SJCRH30 (cell line): ENCODE measurements around the gene SYNGAP1. TPM values are rescaled to one million over a fixed set of nuclear protein-coding genes. Genes with fewer than 3 reads are reported as not detected.

Experiments
- DNase-seq, 2 experiments: peaks; one replicate each; pipeline ENCODE4 v3.0.0-alpha.2; 2015 to 2020
- H3K27ac ChIP-seq: fragments of 250-450 bp; sonication (Bioruptor Pico); 2 replicates; pipeline ENCODE4 v1.5.1; 2020; ENCODE audit warnings: mild to moderate bottlenecking, moderate library complexity
- H3K27me3 ChIP-seq: fragments of 250-450 bp; sonication (Bioruptor Pico); 2 replicates; pipeline ENCODE4 v1.5.1; 2020; ENCODE audit warnings: mild to moderate bottlenecking, moderate library complexity
- H3K36me3 ChIP-seq: fragments of 250-450 bp; sonication (Bioruptor Pico); 2 replicates; pipeline ENCODE4 v1.5.1; 2020; ENCODE audit warnings: mild to moderate bottlenecking, moderate library complexity
- H3K4me1 ChIP-seq: fragments of 250-450 bp; sonication (Bioruptor Pico); 2 replicates; pipeline ENCODE4 v1.5.1; 2020; ENCODE audit warnings: mild to moderate bottlenecking, moderate library complexity
- H3K4me3 ChIP-seq: fragments of 250-450 bp; sonication (Bioruptor Pico); 2 replicates; pipeline ENCODE4 v1.5.1; 2020; ENCODE audit warnings: mild to moderate bottlenecking, moderate library complexity
- H3K9me3 ChIP-seq: fragments of 250-450 bp; sonication (Bioruptor Pico); replicated peaks from 2 replicates; pipeline ENCODE4 v1.5.1; 2020; ENCODE audit warnings: mild to moderate bottlenecking, moderate library complexity
- total RNA-seq: library from RNA; depleted of rRNA; stranded (reverse); fragments of >200 nt; shearing (Covaris generic); gene quantifications from 2 replicates; pipeline ENCODE4 v1.2.3, GENCODE V29; 2014

The SYNGAP1 gene
- total RNA-seq, 1 experiment from 2014 or later, result 2.5 TPM

GRCh38 chr6:33424855-33425667 lies 5.2 kb downstream of the SYNGAP1 start:
- Histone ChIP-seq H3K9me3 (no peaks in the 10 kb centered on the region), H3K4me1 (peaks cover 13% of the 10 kb centered on the region), H3K36me3 (no peaks in the 10 kb centered on the region), H3K4me3 (peak overlapping the region; percentile 59), H3K27me3 (peaks cover 19% of the 10 kb centered on the region), H3K27ac (peak overlapping the region; percentile 39; the same call in 1 of the 2 replicates)
- DNase-seq, result no peak

- Histone ChIP-seq H3K9me3 (no peaks in the 10 kb centered on the region), H3K27ac (peak overlapping the region; percentile 39; the same call in 1 of the 2 replicates), H3K36me3 (no peaks in the 10 kb centered on the region), H3K27me3 (peaks cover 19% of the 10 kb centered on the region), H3K4me1 (peaks cover 17% of the 10 kb centered on the region), H3K4me3 (peak overlapping the region; percentile 59)
- DNase-seq, result peak; percentile 89 to 92
Observed at GRCh38 chr6:33425668-33426577, 6.1 kb downstream of the SYNGAP1 start.

GRCh38 chr6:33426590-33427511 lies 7.0 kb downstream of the SYNGAP1 start:
- Histone ChIP-seq H3K4me3 (peak overlapping the region; percentile 62), H3K36me3 (no peaks in the 10 kb centered on the region), H3K27ac (no peak overlapping the region), H3K27me3 (peaks cover 19% of the 10 kb centered on the region), H3K4me1 (peaks cover 19% of the 10 kb centered on the region), H3K9me3 (no peaks in the 10 kb centered on the region)
- no peak for DNase-seq

- Histone ChIP-seq H3K27me3 (peaks cover 11% of the 10 kb centered on the region), H3K27ac (no peak overlapping the region), H3K9me3 (no peaks in the 10 kb centered on the region), H3K4me3 (peak overlapping the region; percentile 62), H3K36me3 (no peaks in the 10 kb centered on the region), H3K4me1 (peaks cover 19% of the 10 kb centered on the region)
- peak; percentile 15 to 29 for DNase-seq
Observed at GRCh38 chr6:33427585-33428223, 7.8 kb downstream of the SYNGAP1 start.

GRCh38 chr6:33428224-33428965 lies 8.5 kb downstream of the SYNGAP1 start:
- H3K27ac ChIP-seq, result no peak overlapping the region
- peak; percentile 26 to 45 for DNase-seq
- peak overlapping the region; percentile 62 for H3K4me3 ChIP-seq
- peaks cover 19% of the 10 kb centered on the region for H3K4me1 ChIP-seq
- H3K36me3 ChIP-seq, result no peaks in the 10 kb centered on the region
- peaks cover 6% of the 10 kb centered on the region; the same call in 1 of the 2 replicates for H3K27me3 ChIP-seq
- H3K9me3 ChIP-seq, result no peaks in the 10 kb centered on the region

GRCh38 chr6:33428966-33429749 lies 9.3 kb downstream of the SYNGAP1 start:
- Histone ChIP-seq H3K4me1 (peaks cover 21% of the 10 kb centered on the region), H3K4me3 (no peak overlapping the region)

GRCh38 chr6:33429750-33430052 lies 9.8 kb downstream of the SYNGAP1 start:
- Histone ChIP-seq H3K27ac (no peak overlapping the region), H3K4me1 (peaks cover 18% of the 10 kb centered on the region)
- no peak for DNase-seq

More at GRCh38 chr6:33428966-33429749, 9.3 kb downstream of the SYNGAP1 start:
- H3K27ac ChIP-seq, result no peak overlapping the region
- no peaks in the 10 kb centered on the region for H3K36me3 ChIP-seq
- H3K9me3 ChIP-seq, result no peaks in the 10 kb centered on the region
- peaks cover 6% of the 10 kb centered on the region; the same call in 1 of the 2 replicates for H3K27me3 ChIP-seq
- DNase-seq, result no peak

GRCh38 chr6:33430334-33430733 lies 10.5 kb downstream of the SYNGAP1 start:
- no peak for DNase-seq
- peaks cover 16% of the 10 kb centered on the region for H3K4me1 ChIP-seq
- peaks cover 6% of the 10 kb centered on the region; the same call in 1 of the 2 replicates for H3K27me3 ChIP-seq
- no peak overlapping the region for H3K4me3 ChIP-seq
- H3K9me3 ChIP-seq, result no peaks in the 10 kb centered on the region
- H3K36me3 ChIP-seq, result no peaks in the 10 kb centered on the region
- H3K27ac ChIP-seq, result no peak overlapping the region

More at GRCh38 chr6:33429750-33430052, 9.8 kb downstream of the SYNGAP1 start:
- peaks cover 6% of the 10 kb centered on the region; the same call in 1 of the 2 replicates for H3K27me3 ChIP-seq
- H3K4me3 ChIP-seq, result no peak overlapping the region
- no peaks in the 10 kb centered on the region for H3K9me3 ChIP-seq
- no peaks in the 10 kb centered on the region for H3K36me3 ChIP-seq

GRCh38 chr6:33430991-33431879 lies 11.4 kb downstream of the SYNGAP1 start:
- Histone ChIP-seq H3K4me1 (peaks cover 16% of the 10 kb centered on the region), H3K27ac (no peak overlapping the region), H3K27me3 (peaks cover 6% of the 10 kb centered on the region; the same call in 1 of the 2 replicates), H3K36me3 (no peaks in the 10 kb centered on the region), H3K9me3 (no peaks in the 10 kb centered on the region), H3K4me3 (peak overlapping the region; percentile 37)
- DNase-seq, result peak; percentile 81 to 82

- Histone ChIP-seq H3K36me3 (no peaks in the 10 kb centered on the region), H3K4me3 (no peak overlapping the region), H3K9me3 (no peaks in the 10 kb centered on the region), H3K27ac (no peak overlapping the region), H3K27me3 (peaks cover 6% of the 10 kb centered on the region; the same call in 1 of the 2 replicates), H3K4me1 (peaks cover 15% of the 10 kb centered on the region)
- no peak for DNase-seq
Observed at GRCh38 chr6:33431880-33432541, 12.1 kb downstream of the SYNGAP1 start.

- H3K27me3 ChIP-seq, result peaks cover 6% of the 10 kb centered on the region; the same call in 1 of the 2 replicates
- no peak overlapping the region for H3K27ac ChIP-seq
- no peak for DNase-seq
- no peak overlapping the region for H3K4me3 ChIP-seq
- no peaks in the 10 kb centered on the region for H3K36me3 ChIP-seq
- peaks cover 12% of the 10 kb centered on the region for H3K4me1 ChIP-seq
- H3K9me3 ChIP-seq, result no peaks in the 10 kb centered on the region
Observed at GRCh38 chr6:33432546-33432945, 12.7 kb downstream of the SYNGAP1 start.
